RPMI7951 (cell line): ENCODE results near the gene MISFA. TPM values are rescaled to one million over a fixed set of nuclear protein-coding genes. Genes with fewer than 3 reads are reported as not detected.
A peak's percentile ranks its signal among the peaks of the same experiment; 100 is the strongest.
"Not testable (repeated sequence)": the region's sequence is repeated elsewhere in the genome, so short reads cannot be mapped to it uniquely, and the experiment has no call there.

Experiments used
- DNase-seq: peaks from one replicate; pipeline ENCODE4 v3.0.0-alpha.2; 2012; ENCODE audit warnings: low read depth
- total RNA-seq: library from RNA; depleted of rRNA; stranded (reverse); fragments of >200 nt; shearing (Covaris generic); gene quantifications from 2 replicates; pipeline ENCODE4 v1.2.3, GENCODE V29; 2014; rRNA removed

Gene MISFA
- total RNA-seq, result 0.60 TPM in 1 of 2 replicates, not detected in the other

GRCh38 chr11:18599739-18600230, at the start of gene MISFA:
Gene MISFA, plus strand, starts transcription at chr11:18599789. Its CDS starts 140 bp downstream, at chr11:18599929.
- no peak for DNase-seq

GRCh38 chr11:18563090-18563730, 36.4 kb upstream of the MISFA start:
- no peak for DNase-seq

- no peak for DNase-seq
Measured at GRCh38 chr11:18564149-18564548, 35.4 kb upstream of the MISFA start.

GRCh38 chr11:18566406-18566805, 33.2 kb upstream of the MISFA start:
- no peak for DNase-seq

- no peak for DNase-seq
Measured at GRCh38 chr11:18567081-18567480, 32.5 kb upstream of the MISFA start.

- no peak for DNase-seq
Measured at GRCh38 chr11:18575361-18575760, 24.2 kb upstream of the MISFA start.

- no peak for DNase-seq
Measured at GRCh38 chr11:18578975-18579598, 20.5 kb upstream of the MISFA start.

GRCh38 chr11:18580113-18580766, 19.3 kb upstream of the MISFA start:
- no peak for DNase-seq

GRCh38 chr11:18581825-18582224, 17.8 kb upstream of the MISFA start:
- no peak for DNase-seq

- DNase-seq, result peak; percentile 89
Measured at GRCh38 chr11:18588297-18589252, 11.0 kb upstream of the MISFA start, which contains the start of gene UEVLD. Gene UEVLD, minus strand, starts transcription at chr11:18588734. Its CDS starts 80 bp downstream, at chr11:18588654.

GRCh38 chr11:18590571-18590970, 9.0 kb upstream of the MISFA start:
- DNase-seq, result no peak

- DNase-seq, result not testable (repeated sequence)
Measured at GRCh38 chr11:18594088-18594487, 5.5 kb upstream of the MISFA start.

GRCh38 chr11:18594999-18595749, 4.4 kb upstream of the MISFA start:
- no peak for DNase-seq

- no peak for DNase-seq
Measured at GRCh38 chr11:18600915-18601569, 1.5 kb downstream of the MISFA start.

GRCh38 chr11:18608376-18608775, 8.8 kb downstream of the MISFA start:
- DNase-seq, result no peak

- DNase-seq, result no peak
Measured at GRCh38 chr11:18611196-18611595, 11.6 kb downstream of the MISFA start.

- DNase-seq, result no peak
Measured at GRCh38 chr11:18612394-18612793, 12.8 kb downstream of the MISFA start.

GRCh38 chr11:18614667-18615066, 15.1 kb downstream of the MISFA start:
- DNase-seq, result no peak

- DNase-seq, result no peak
Measured at GRCh38 chr11:18615628-18616392, 16.2 kb downstream of the MISFA start.
